Measurements from ENCODE around the gene CENPC.
"Not testable (repeated sequence)": the region's sequence is repeated elsewhere in the genome, so short reads cannot be mapped to it uniquely, and the experiment has no call there.

The CENPC gene

GRCh38 chr4:67545199-67546003, at the start of gene CENPC:
Gene CENPC (minus strand): TSS chr4:67545503. CDS start chr4:67545355, 148 bp downstream.
- peak; percentile 99 for DNase-seq (ENCODE audit: low spot score)

- DNase-seq (ENCODE audit: low spot score) = no peak
Observed at GRCh38 chr4:67593741-67594175, 48.5 kb upstream of the CENPC start.

GRCh38 chr4:67587156-67587555, 41.9 kb upstream of the CENPC start:
- DNase-seq (ENCODE audit: low spot score) = peak; percentile 20

- no peak for DNase-seq (ENCODE audit: low spot score)
Observed at GRCh38 chr4:67584496-67584895, 39.2 kb upstream of the CENPC start.

- DNase-seq (ENCODE audit: low spot score) = no peak
Observed at GRCh38 chr4:67581913-67582312, 36.6 kb upstream of the CENPC start.

GRCh38 chr4:67581208-67581857, 36.0 kb upstream of the CENPC start:
- DNase-seq (ENCODE audit: low spot score) = no peak

GRCh38 chr4:67580577-67580976, 35.3 kb upstream of the CENPC start:
- no peak for DNase-seq (ENCODE audit: low spot score)

GRCh38 chr4:67576538-67576937, 31.2 kb upstream of the CENPC start:
- DNase-seq (ENCODE audit: low spot score) = peak; percentile 5

- no peak for DNase-seq (ENCODE audit: low spot score)
Observed at GRCh38 chr4:67576059-67576466, 30.8 kb upstream of the CENPC start.

GRCh38 chr4:67575232-67576058, 30.1 kb upstream of the CENPC start:
- peak; percentile 53 for DNase-seq (ENCODE audit: low spot score)

- peak; percentile 7 for DNase-seq (ENCODE audit: low spot score)
Observed at GRCh38 chr4:67573193-67573592, 27.9 kb upstream of the CENPC start.

GRCh38 chr4:67571975-67572374, 26.7 kb upstream of the CENPC start:
- DNase-seq (ENCODE audit: low spot score) = no peak

- DNase-seq (ENCODE audit: low spot score) = no peak
Observed at GRCh38 chr4:67570537-67570936, 25.2 kb upstream of the CENPC start.

GRCh38 chr4:67568820-67569219, 23.5 kb upstream of the CENPC start:
- no peak for DNase-seq (ENCODE audit: low spot score)

- DNase-seq (ENCODE audit: low spot score) = no peak
Observed at GRCh38 chr4:67566335-67566734, 21.0 kb upstream of the CENPC start.

GRCh38 chr4:67565284-67565683, 20.0 kb upstream of the CENPC start:
- DNase-seq (ENCODE audit: low spot score) = no peak

GRCh38 chr4:67558493-67558892, 13.2 kb upstream of the CENPC start, which contains the start of gene STAP1:
Gene STAP1 (plus strand): TSS chr4:67558727. CDS start chr4:67558810, 83 bp downstream.
- no peak for DNase-seq (ENCODE audit: low spot score)

- DNase-seq (ENCODE audit: low spot score) = no peak
Observed at GRCh38 chr4:67556436-67556835, 11.1 kb upstream of the CENPC start.

GRCh38 chr4:67555447-67555846, 10.1 kb upstream of the CENPC start:
- no peak for DNase-seq (ENCODE audit: low spot score)

- no peak for DNase-seq (ENCODE audit: low spot score)
Observed at GRCh38 chr4:67554096-67554495, 8.8 kb upstream of the CENPC start.

- not testable (repeated sequence) for DNase-seq (ENCODE audit: low spot score)
Observed at GRCh38 chr4:67552146-67552792, 7.0 kb upstream of the CENPC start.

GRCh38 chr4:67550857-67551256, 5.6 kb upstream of the CENPC start:
- no peak for DNase-seq (ENCODE audit: low spot score)
